Ramos (cell line): ENCODE results near the gene TXNDC17.
"Not testable (repeated sequence)": the region's sequence is repeated elsewhere in the genome, so short reads cannot be mapped to it uniquely, and the experiment has no call there.

Experiments
- in situ Hi-C: fragments of 300-500 bp; cut with MboI; formaldehyde crosslinking; loops from one replicate; pipeline ENCODE4 v1.14.3; 2022; ENCODE audit warnings: low sequenced_read_pairs; ENCODE audit not compliant: unreplicated experiment

The TXNDC17 gene

GRCh38 chr17:6679241-6679640 is 38.4 kb downstream of the TXNDC17 start:
- in situ Hi-C loops = no loop called here

- in situ Hi-C loops = no loop called here
These were observed 40.3 kb downstream of the TXNDC17 start for GRCh38 chr17:6681176-6681575.

GRCh38 chr17:6681671-6682070 is 40.8 kb downstream of the TXNDC17 start:
- in situ Hi-C loops = no loop called here

GRCh38 chr17:6682339-6682738 is 41.5 kb downstream of the TXNDC17 start:
- in situ Hi-C loops = no loop called here

- in situ Hi-C loops = no loop called here
These were observed 42.3 kb downstream of the TXNDC17 start for GRCh38 chr17:6683081-6683684.

GRCh38 chr17:6683730-6684459 is 43.0 kb downstream of the TXNDC17 start:
- in situ Hi-C loops = no loop called here

GRCh38 chr17:6684460-6684783 is 43.6 kb downstream of the TXNDC17 start:
- in situ Hi-C loops = no loop called here

GRCh38 chr17:6684881-6685767 is 44.3 kb downstream of the TXNDC17 start:
- in situ Hi-C loops = no loop called here

- in situ Hi-C loops = no loop called here
These were observed 45.2 kb downstream of the TXNDC17 start for GRCh38 chr17:6686026-6686425.

- in situ Hi-C loops = no loop called here
These were observed 48.1 kb downstream of the TXNDC17 start for GRCh38 chr17:6688944-6689343.

- in situ Hi-C loops = no loop called here
These were observed 49.8 kb downstream of the TXNDC17 start for GRCh38 chr17:6690641-6691040.

- in situ Hi-C loops = no loop called here
These were observed 50.7 kb downstream of the TXNDC17 start for GRCh38 chr17:6691546-6691945.

GRCh38 chr17:6691958-6692357 is 51.1 kb downstream of the TXNDC17 start:
- in situ Hi-C loops = not testable (repeated sequence)
